CD4-positive, alpha-beta T cell (primary cell): ENCODE results near the gene SEPTIN11. TPM values are rescaled to one million over a fixed set of nuclear protein-coding genes. Genes with fewer than 3 reads are reported as not detected.

Experiments
- ATAC-seq: fragments of 200-7000 bp; cut with Tn5 transposase; one replicate; pipeline ENCODE4 v1.10.0; 2022; ENCODE audit warnings: mild to moderate bottlenecking; ENCODE audit not compliant: poor library complexity
- CTCF ChIA-PET: fragments of 350-600 bp; sonication (Branson Sonifier 250); formaldehyde crosslinking; loops from one replicate; lab custom pipeline; 2021; ENCODE audit warnings: antibody characterized with exemption, inconsistent platforms; lab: Charles Lee
- POLR2A ChIA-PET: fragments of 350-600 bp; sonication (Branson Sonifier 250); formaldehyde crosslinking; loops from one replicate; lab custom pipeline; 2021; ENCODE audit warnings: antibody characterized with exemption, inconsistent platforms; lab: Charles Lee
- DNase-seq, 14 experiments: peaks; one replicate each; pipeline ENCODE4 v3.0.0-alpha.2; 2013 to 2020; ENCODE audit warnings: mixed read lengths in 2 of 14
- H3K27ac ChIP-seq, 2 donors: one replicate each; pipeline versions ENCODE4 v1.5.1 to v1.7.0; 2013; ENCODE audit warnings: low read length in 2 of 2, low read depth in 1 of 2, mild to moderate bottlenecking in 1 of 2
- H3K27me3 ChIP-seq, 2 experiments: 1 replicate in 1 of 2; 2 replicates in 1 of 2; pipeline versions ENCODE4 v1.6.1 to v1.7.0; 2013; ENCODE audit warnings: low read length in 2 of 2, control low read depth in 1 of 2, mild to moderate bottlenecking in 1 of 2, moderate library complexity in 1 of 2; ENCODE audit not compliant: insufficient read depth in 2 of 2, control insufficient read depth in 1 of 2
- H3K36me3 ChIP-seq: one replicate; pipeline ENCODE4 v1.6.1; 2013; ENCODE audit warnings: low read length, control low read depth; ENCODE audit not compliant: insufficient read depth
- H3K4me1 ChIP-seq: one replicate; pipeline ENCODE4 v1.6.1; 2013; ENCODE audit warnings: low read length, control low read depth; ENCODE audit not compliant: insufficient read depth
- H3K4me3 ChIP-seq: one replicate; pipeline ENCODE4 v1.5.1; 2013; ENCODE audit warnings: mild to moderate bottlenecking, low read length, moderate library complexity
- H3K9me3 ChIP-seq, 2 experiments: 1 replicate in 1 of 2; 2 replicates in 1 of 2; pipeline versions ENCODE4 v1.6.1 to v1.7.0; 2013; ENCODE audit warnings: low read length in 2 of 2, mild to moderate bottlenecking in 2 of 2, control low read depth in 1 of 2, moderate library complexity in 1 of 2; ENCODE audit not compliant: control insufficient read depth in 1 of 2, insufficient read depth in 1 of 2
- H3K27ac Mint-ChIP-seq: one replicate; pipeline ENCODE4 v1.8.0; 2020; ENCODE audit warnings: mixed read lengths
- H3K27me3 Mint-ChIP-seq: one replicate; pipeline ENCODE4 v1.8.0; 2021; ENCODE audit warnings: mixed read lengths
- H3K36me3 Mint-ChIP-seq: one replicate; pipeline ENCODE4 v1.8.0; 2021; ENCODE audit warnings: low read depth, mixed read lengths
- H3K4me1 Mint-ChIP-seq: one replicate; pipeline ENCODE4 v1.8.0; 2021; ENCODE audit warnings: low read depth, mixed read lengths
- H3K4me3 Mint-ChIP-seq: one replicate; pipeline ENCODE4 v1.8.0; 2020; ENCODE audit warnings: mild to moderate bottlenecking, mixed read lengths
- H3K9me3 Mint-ChIP-seq: one replicate; pipeline ENCODE4 v1.8.0; 2020; ENCODE audit warnings: mixed read lengths
- CTCF ChIP-seq: fragments of 200-600 bp; IDR thresholded peaks from one replicate; pipeline ENCODE4 v1.8.0; 2022; ENCODE audit warnings: antibody characterized with exemption, mild to moderate bottlenecking
- intact Hi-C, 2 experiments: fragments of 100-400 bp; cut with DNase I in 1 of 2; cut with micrococcal nuclease in 1 of 2; formaldehyde crosslinking; loops; one replicate each; pipeline versions ENCODE4 v1.15.1 to v1.9.0; 2023 to 2025; cut with DNase I, micrococcal nuclease
- total RNA-seq, 174 experiments: library from RNA in 2 of 174; stranded (reverse) in 2 of 174; gene quantifications; one replicate each; pipeline ENCODE4 v1.2.3 and lab custom pipeline; 2021 to 2026

Gene SEPTIN11
- total RNA-seq, 2 experiments from 2014 or later: 8.1 to 9.4 TPM

- no peak overlapping the region for H3K27ac ChIP-seq
- no peak for ATAC-seq
- Mint-ChIP-seq H3K9me3 (no peaks in the 10 kb centered on the region), H3K27ac (no peak overlapping the region), H3K4me3 (no peak overlapping the region), H3K36me3 (no peaks in the 10 kb centered on the region), H3K4me1 (no peaks in the 10 kb centered on the region), H3K27me3 (no peaks in the 10 kb centered on the region)
- intact Hi-C loops: no loop called here
- no peaks in the 10 kb centered on the region for H3K4me1 ChIP-seq
- H3K36me3 ChIP-seq: no peaks in the 10 kb centered on the region
- TF ChIP-seq CTCF: no peak
- ChIA-PET POLR2A (no interaction called here), CTCF (no interaction called here)
- DNase-seq: no peak
- H3K27me3 ChIP-seq: no peaks in the 10 kb centered on the region
- no peak overlapping the region for H3K4me3 ChIP-seq
- H3K9me3 ChIP-seq: no peaks in the 10 kb centered on the region
Observed at GRCh38 chr4:76931087-76931486, 18.5 kb upstream of the SEPTIN11 start.

- DNase-seq (no peak), ATAC-seq (no peak)
- Histone ChIP-seq H3K9me3 (no peaks in the 10 kb centered on the region), H3K4me1 (no peaks in the 10 kb centered on the region), H3K36me3 (no peaks in the 10 kb centered on the region), H3K27me3 (no peaks in the 10 kb centered on the region), H3K27ac (no peak overlapping the region), H3K4me3 (no peak overlapping the region)
- ChIA-PET POLR2A (no interaction called here), CTCF (no interaction called here)
- Mint-ChIP-seq H3K9me3 (no peaks in the 10 kb centered on the region), H3K27ac (no peak overlapping the region), H3K4me1 (no peaks in the 10 kb centered on the region), H3K36me3 (no peaks in the 10 kb centered on the region), H3K27me3 (no peaks in the 10 kb centered on the region), H3K4me3 (no peak overlapping the region)
- no peak for TF ChIP-seq CTCF
- intact Hi-C loops: no loop called here
Observed at GRCh38 chr4:76931576-76932276, 17.8 kb upstream of the SEPTIN11 start.

GRCh38 chr4:76939184-76939583 is 10.4 kb upstream of the SEPTIN11 start:
- ChIA-PET CTCF (no interaction called here), POLR2A (no interaction called here)
- H3K27me3 Mint-ChIP-seq: peaks cover 4% of the 10 kb centered on the region
- no peaks in the 10 kb centered on the region for H3K27me3 ChIP-seq
- no peaks in the 10 kb centered on the region for H3K4me1 Mint-ChIP-seq
- intact Hi-C loops: no loop called here
- H3K36me3 Mint-ChIP-seq: no peaks in the 10 kb centered on the region
- no peak overlapping the region for H3K4me3 ChIP-seq
- no peaks in the 10 kb centered on the region for H3K9me3 ChIP-seq
- H3K27ac Mint-ChIP-seq: no peak overlapping the region
- no peaks in the 10 kb centered on the region for H3K36me3 ChIP-seq
- no peak for ATAC-seq
- no peaks in the 10 kb centered on the region for H3K4me1 ChIP-seq
- no peak for TF ChIP-seq CTCF
- DNase-seq: no peak
- H3K4me3 Mint-ChIP-seq: no peak overlapping the region
- H3K27ac ChIP-seq: no peak overlapping the region
- no peaks in the 10 kb centered on the region for H3K9me3 Mint-ChIP-seq
